Activated CD8-positive, alpha-beta memory T cell treated with anti-CD3 and anti-CD28 coated beads, Interleukin-2, amount 50 U/mL, for 4 hours (primary cell): ENCODE measurements around the gene RGN.
"Not testable (repeated sequence)": the region's sequence is repeated elsewhere in the genome, so short reads cannot be mapped to it uniquely, and the experiment has no call there.

Experiments used
- DNase-seq: peaks from one replicate; pipeline ENCODE4 v3.0.0-alpha.2; 2020

Gene RGN

GRCh38 chrX:47124466-47124865 lies 46.2 kb downstream of the RGN start:
- not testable (repeated sequence) for DNase-seq

DNA sequence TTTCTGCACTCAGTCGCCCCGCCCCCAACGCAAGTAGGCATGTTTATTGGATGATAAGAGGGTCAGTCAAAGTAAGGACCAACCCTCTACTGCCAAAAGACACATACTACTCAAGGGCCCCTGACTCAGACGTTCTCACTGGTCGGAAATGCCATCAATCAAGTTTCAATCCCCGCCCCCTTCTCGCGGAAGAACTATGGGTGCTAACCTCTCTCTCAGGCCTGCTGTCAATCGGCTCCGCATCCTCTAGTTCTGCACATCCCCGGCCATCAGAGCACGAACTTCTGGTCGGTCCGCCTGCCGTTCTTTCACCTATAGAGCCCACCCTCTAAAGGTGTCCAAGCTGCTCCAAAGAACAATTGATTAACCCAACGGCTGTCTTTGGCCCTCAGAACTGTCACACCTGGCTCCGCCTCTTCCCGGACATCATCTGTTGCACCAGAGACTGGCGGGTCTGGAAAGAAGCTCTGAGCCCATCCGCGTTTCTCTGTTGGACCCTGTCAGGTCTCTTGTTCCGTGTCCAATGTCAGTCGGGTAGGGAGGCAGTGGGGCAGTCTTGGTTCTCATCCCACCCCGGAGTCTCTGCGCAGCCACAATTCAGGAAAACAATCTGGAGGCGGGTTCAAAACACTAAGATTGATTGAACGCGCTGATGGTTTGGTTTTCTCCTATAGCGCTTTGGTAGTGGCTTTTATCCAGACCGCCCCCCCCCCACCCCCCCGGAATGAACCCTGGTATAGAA lies 51.1 kb downstream of the RGN start:
- peak; percentile 84 for DNase-seq

- no peak for DNase-seq
These were observed 51.7 kb downstream of the RGN start for GRCh38 chrX:47129899-47130358.

DNA sequence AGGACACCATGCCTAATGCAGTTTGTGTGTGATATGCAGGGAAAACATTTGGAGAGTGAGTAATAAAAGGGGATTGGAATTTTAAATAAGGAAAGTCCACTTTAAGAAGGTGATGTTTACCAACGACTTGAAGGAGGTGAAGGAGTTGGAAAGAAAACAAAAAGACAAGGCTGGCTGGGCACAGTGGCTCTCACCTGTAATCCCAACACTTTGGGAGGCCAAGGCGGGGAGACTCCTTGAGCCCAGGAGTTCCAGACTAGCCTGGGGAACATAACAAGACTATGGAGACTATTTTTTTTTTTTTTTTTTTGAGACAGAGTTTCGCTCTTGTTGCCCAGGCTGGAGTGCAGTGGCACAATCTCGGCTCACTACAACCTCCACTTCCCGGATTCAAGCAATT lies 55.2 kb downstream of the RGN start:
- no peak for DNase-seq

DNA sequence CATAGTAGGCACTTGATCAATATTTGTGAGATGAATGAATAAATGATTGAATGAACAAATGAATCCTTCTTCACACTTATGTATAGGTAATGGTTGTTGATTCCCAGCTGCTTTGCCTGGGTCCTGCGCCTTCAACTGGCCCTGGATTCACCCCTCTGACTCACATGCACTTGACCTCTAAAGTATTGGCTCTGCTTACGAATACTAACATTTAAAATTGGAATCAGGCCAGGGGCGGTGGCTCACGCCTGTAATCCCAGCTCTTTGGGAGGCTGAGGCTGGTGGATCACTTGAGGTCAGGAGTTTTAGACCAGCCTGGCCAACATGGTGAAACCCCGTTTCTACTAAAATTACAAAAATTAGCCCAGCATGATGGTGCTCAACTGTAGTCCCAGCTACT lies 57.4 kb downstream of the RGN start:
- not testable (repeated sequence) for DNase-seq

DNA sequence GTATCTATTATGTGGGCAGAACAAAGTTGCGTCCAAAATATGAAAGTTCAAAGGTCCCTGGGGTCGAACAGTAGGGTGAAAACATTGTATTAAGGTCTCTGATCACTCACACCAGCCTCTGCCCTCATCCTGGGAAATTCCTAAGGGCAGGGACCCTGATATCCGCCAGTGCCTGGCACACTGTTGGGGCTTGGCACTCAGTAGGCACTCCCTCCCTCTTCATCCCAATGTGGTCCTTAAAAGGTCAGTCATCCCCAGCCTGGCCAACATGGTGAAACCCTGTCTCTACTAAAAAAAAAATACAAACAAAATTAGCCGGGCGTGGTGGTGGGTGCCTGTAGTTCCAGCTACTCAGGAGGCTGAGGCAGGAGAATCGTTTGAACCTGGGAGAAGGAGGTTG lies 59.9 kb downstream of the RGN start:
- no peak for DNase-seq
